Endothelial cell of umbilical vein (primary cell): ENCODE data around the gene MKKS.

Experiments
- EZH2 ChIP-seq: IDR thresholded peaks from 2 replicates; pipeline ENCODE4 v1.6.1; 2012; ENCODE audit warnings: borderline replicate concordance, low read depth, mild to moderate bottlenecking, moderate library complexity, low read length, inconsistent platforms; ENCODE audit not compliant: severe bottlenecking
- JUN ChIP-seq: IDR thresholded peaks from 2 replicates; pipeline ENCODE4 v1.6.1; 2011; ENCODE audit warnings: borderline replicate concordance, low read depth; ENCODE audit not compliant: insufficient read length, insufficient read depth
- POLR2A ChIP-seq: IDR thresholded peaks from 2 replicates; pipeline ENCODE4 v1.6.1; 2012; ENCODE audit warnings: low read depth, mild to moderate bottlenecking, control low read depth, low read length
- POLR2AphosphoS5 ChIP-seq: IDR thresholded peaks from 2 replicates; pipeline ENCODE4 v1.6.1; 2012; ENCODE audit warnings: low read depth, mild to moderate bottlenecking, control low read depth, low read length, moderate library complexity; ENCODE audit not compliant: insufficient read depth
- TF ChIP-seq, protein P1 (sequence below), 2 donors: IDR thresholded peaks; 1 replicate in 1 of 2; 2 replicates in 1 of 2; pipeline ENCODE4 v1.5.1; 2011; ENCODE audit warnings: low read length in 2 of 2, mild to moderate bottlenecking in 2 of 2, moderate library complexity in 2 of 2, control low read depth in 1 of 2, inconsistent platforms in 1 of 2, low read depth in 1 of 2; ENCODE audit not compliant: insufficient read depth in 1 of 2; ENCODE audit errors: extremely low read depth in 1 of 2

GRCh38 chr20:10356628-10357027 lies 77.4 kb downstream of the MKKS start:
- TF ChIP-seq POLR2AphosphoS5 (no peak), EZH2 (no peak), POLR2A (no peak), JUN (no peak)
- TF ChIP-seq, protein P1, sequence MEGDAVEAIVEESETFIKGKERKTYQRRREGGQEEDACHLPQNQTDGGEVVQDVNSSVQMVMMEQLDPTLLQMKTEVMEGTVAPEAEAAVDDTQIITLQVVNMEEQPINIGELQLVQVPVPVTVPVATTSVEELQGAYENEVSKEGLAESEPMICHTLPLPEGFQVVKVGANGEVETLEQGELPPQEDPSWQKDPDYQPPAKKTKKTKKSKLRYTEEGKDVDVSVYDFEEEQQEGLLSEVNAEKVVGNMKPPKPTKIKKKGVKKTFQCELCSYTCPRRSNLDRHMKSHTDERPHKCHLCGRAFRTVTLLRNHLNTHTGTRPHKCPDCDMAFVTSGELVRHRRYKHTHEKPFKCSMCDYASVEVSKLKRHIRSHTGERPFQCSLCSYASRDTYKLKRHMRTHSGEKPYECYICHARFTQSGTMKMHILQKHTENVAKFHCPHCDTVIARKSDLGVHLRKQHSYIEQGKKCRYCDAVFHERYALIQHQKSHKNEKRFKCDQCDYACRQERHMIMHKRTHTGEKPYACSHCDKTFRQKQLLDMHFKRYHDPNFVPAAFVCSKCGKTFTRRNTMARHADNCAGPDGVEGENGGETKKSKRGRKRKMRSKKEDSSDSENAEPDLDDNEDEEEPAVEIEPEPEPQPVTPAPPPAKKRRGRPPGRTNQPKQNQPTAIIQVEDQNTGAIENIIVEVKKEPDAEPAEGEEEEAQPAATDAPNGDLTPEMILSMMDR (IDR thresholded peaks at IDR 0.05; ENCODE audit: extremely low read depth in 1 of 2, insufficient read depth in 1 of 2, low read depth in 1 of 2, low read length in 2 of 2): no peak
